HepG2 (cell line): ENCODE results near the gene TRIAP1. TPM values are rescaled to one million over a fixed set of nuclear protein-coding genes. Genes with fewer than 3 reads are reported as not detected.

Source experiments
- ETS1 ChIP-seq: sonication (generic); formaldehyde crosslinking; IDR thresholded peaks from 2 replicates; pipeline ENCODE4 v1.4.0; 2020; ENCODE audit warnings: missing genetic modification reagents
- FOXM1 ChIP-seq: sonication (generic); formaldehyde crosslinking; IDR thresholded peaks from 2 replicates; pipeline ENCODE4 v1.5.0; 2020; ENCODE audit warnings: missing genetic modification reagents
- KLF12 ChIP-seq: sonication (generic); formaldehyde crosslinking; IDR thresholded peaks from 2 replicates; pipeline ENCODE4 v1.4.0; 2020; ENCODE audit warnings: missing genetic modification reagents, borderline replicate concordance
- MBD4 ChIP-seq: IDR thresholded peaks from 2 replicates; pipeline ENCODE4 v1.6.1; 2012; ENCODE audit warnings: low read length, inconsistent platforms, borderline replicate concordance
- MED1 ChIP-seq: sonication (generic); formaldehyde crosslinking; IDR thresholded peaks from 2 replicates; pipeline ENCODE4 v1.4.0; 2020; ENCODE audit warnings: missing genetic modification reagents
- MTA1 ChIP-seq: sonication (generic); formaldehyde crosslinking; IDR thresholded peaks from 2 replicates; pipeline ENCODE4 v1.4.0; 2020; ENCODE audit warnings: missing genetic modification reagents, mild to moderate bottlenecking, borderline replicate concordance
- NKX3-1 ChIP-seq: sonication (generic); formaldehyde crosslinking; IDR thresholded peaks from 2 replicates; pipeline ENCODE4 v1.5.0; 2020; ENCODE audit warnings: missing genetic modification reagents
- PBX3 ChIP-seq: sonication (generic); formaldehyde crosslinking; IDR thresholded peaks from 2 replicates; pipeline ENCODE4 v1.8.1; 2023; ENCODE audit warnings: missing genetic modification reagents, inconsistent platforms, borderline replicate concordance
- TAF1 ChIP-seq: sonication (generic); formaldehyde crosslinking; IDR thresholded peaks from 2 replicates; pipeline ENCODE4 v1.4.0; 2020; ENCODE audit warnings: missing genetic modification reagents
- YEATS4 ChIP-seq: sonication (generic); formaldehyde crosslinking; IDR thresholded peaks from 2 replicates; pipeline ENCODE4 v1.4.0; 2020; ENCODE audit warnings: missing genetic modification reagents, borderline replicate concordance
- ZNF510 ChIP-seq: sonication (generic); formaldehyde crosslinking; IDR thresholded peaks from 2 replicates; pipeline ENCODE4 v1.4.0; 2020; ENCODE audit warnings: low read depth, mild to moderate bottlenecking, missing genetic modification reagents
- ZNF646 ChIP-seq: sonication (generic); formaldehyde crosslinking; IDR thresholded peaks from 2 replicates; pipeline ENCODE4 v1.9.0; 2021; ENCODE audit warnings: mild to moderate bottlenecking, missing genetic modification reagents
- ZNF713 ChIP-seq: sonication (generic); formaldehyde crosslinking; IDR thresholded peaks from 2 replicates; pipeline ENCODE4 v1.4.0; 2020; ENCODE audit warnings: mild to moderate bottlenecking, missing genetic modification reagents
- ZNF780A ChIP-seq: sonication (generic); formaldehyde crosslinking; IDR thresholded peaks from 2 replicates; pipeline ENCODE4 v1.8.0; 2022; ENCODE audit warnings: mild to moderate bottlenecking, missing genetic modification reagents, moderate library complexity
- ZNF879 ChIP-seq: sonication (generic); formaldehyde crosslinking; IDR thresholded peaks from 2 replicates; pipeline ENCODE4 v1.8.1; 2023; ENCODE audit warnings: missing genetic modification reagents
- polyA plus RNA-seq, 8 experiments: library from polyadenylated mRNA; depleted of rRNA in 3 of 8; stranded (reverse) in 7 of 8; unstranded in 1 of 8; fragments of >200 nt; fragmentation: Illumina TruSeq in 4 of 8; extraction: Trizol in 4 of 8; gene quantifications; 2 replicates each; pipeline versions ENCODE4 v1.2.1 to v1.2.3, GENCODE V29; 2011 to 2016; ENCODE audit warnings: low read depth in 4 of 8, missing spikeins in 1 of 8, mixed read lengths in 1 of 8; ENCODE audit not compliant: insufficient read depth in 1 of 8
- total RNA-seq, 5 experiments: library from RNA; depleted of rRNA; stranded (reverse); fragments of >200 nt; fragmentation: Illumina TruSeq; extraction: Trizol; gene quantifications; 2 replicates each; pipeline ENCODE4 v1.2.3, GENCODE V29; 2016; ENCODE audit warnings: low read depth in 1 of 5
- TF ChIP-seq, protein P1 (sequence below): IDR thresholded peaks from 2 replicates; pipeline ENCODE4 v1.6.1; 2016; ENCODE audit warnings: missing biosample characterization, missing genetic modification reagents, low read depth
- TF ChIP-seq, protein P2 (sequence below), 2 experiments: fragments of 450-650 bp in 1 of 2; sonication (generic) in 1 of 2; formaldehyde crosslinking; IDR thresholded peaks; 2 replicates each; pipeline versions ENCODE4 v1.5.0 to v1.8.0; 2020 to 2022; ENCODE audit warnings: mild to moderate bottlenecking in 1 of 2, missing genetic modification reagents in 1 of 2

The TRIAP1 gene
- total and polyA plus RNA-seq, 2 of the 13 experiments (the other 11 are each of a cell fraction or from before 2014, with no cell fraction given) = 55.0 to 117 TPM

DNA sequence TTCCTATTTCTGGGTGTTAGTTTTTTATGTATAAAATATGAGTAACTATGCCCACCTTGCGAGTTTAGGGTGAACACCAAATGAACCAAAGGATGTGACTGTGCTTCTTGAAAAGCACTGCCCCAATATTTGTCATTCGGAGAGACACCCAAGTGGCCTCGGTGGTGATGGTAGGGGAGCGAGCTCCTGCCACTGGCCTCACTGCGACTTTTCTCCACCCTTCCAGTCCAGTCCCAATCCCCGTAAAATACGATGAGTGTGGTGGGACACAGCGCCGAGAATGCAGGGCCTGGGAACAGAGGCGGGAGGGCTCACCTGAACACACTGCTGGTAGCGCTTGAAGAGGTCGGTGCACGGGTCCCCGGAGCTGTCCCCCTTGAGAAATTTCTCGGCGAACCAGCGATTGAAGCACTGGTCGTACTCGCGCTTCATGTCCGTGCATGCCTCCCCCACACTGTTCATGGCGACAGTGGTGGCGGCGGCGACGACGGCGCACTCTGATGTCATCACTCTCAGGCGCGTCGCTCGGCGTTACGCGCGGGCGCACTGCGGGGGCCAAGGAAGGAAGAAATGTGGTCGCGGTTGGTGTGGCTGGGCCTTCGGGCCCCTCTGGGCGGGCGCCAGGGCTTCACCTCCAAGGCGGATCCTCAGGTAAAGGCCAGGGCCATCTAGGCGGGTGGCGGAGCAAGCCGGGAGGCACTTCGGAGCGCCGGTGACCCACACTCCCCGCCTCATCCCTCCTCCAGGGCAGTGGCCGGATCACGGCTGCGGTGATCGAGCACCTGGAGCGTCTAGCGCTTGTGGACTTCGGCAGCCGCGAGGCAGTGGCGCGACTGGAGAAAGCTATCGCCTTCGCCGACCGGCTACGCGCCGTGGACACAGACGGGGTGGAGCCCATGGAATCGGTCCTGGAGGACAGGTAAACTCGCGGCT is at the start of gene TRIAP1, which contains the start of gene GATC (continued):
- TF ChIP-seq YEATS4 (CRISPR knock-in tag) (peak; percentile 99), PBX3 (CRISPR knock-in tag) (no peak), MED1 (CRISPR knock-in tag) (peak; percentile 87), MBD4 (no peak), ZNF646 (CRISPR knock-in tag) (no peak; the same call in 1 of the 2 replicates), NKX3-1 (CRISPR knock-in tag) (peak; percentile 73; the same call in 1 of the 2 replicates), TAF1 (peak; percentile 96), ZNF713 (CRISPR knock-in tag) (no peak), MTA1 (CRISPR knock-in tag) (peak; percentile 92; the same call in 1 of the 2 replicates), ETS1 (CRISPR knock-in tag) (no peak), ZNF780A (CRISPR knock-in tag) (peak; percentile 69; the same call in 1 of the 2 replicates), ZNF510 (CRISPR knock-in tag) (peak; percentile 86; the same call in 1 of the 2 replicates), FOXM1 (peak; percentile 58; the same call in 1 of the 2 replicates), ZNF879 (no peak), KLF12 (CRISPR knock-in tag) (0 out of 2 replicates have a peak, but pooled peaks have one; percentile 60)
- TF ChIP-seq, protein P1, sequence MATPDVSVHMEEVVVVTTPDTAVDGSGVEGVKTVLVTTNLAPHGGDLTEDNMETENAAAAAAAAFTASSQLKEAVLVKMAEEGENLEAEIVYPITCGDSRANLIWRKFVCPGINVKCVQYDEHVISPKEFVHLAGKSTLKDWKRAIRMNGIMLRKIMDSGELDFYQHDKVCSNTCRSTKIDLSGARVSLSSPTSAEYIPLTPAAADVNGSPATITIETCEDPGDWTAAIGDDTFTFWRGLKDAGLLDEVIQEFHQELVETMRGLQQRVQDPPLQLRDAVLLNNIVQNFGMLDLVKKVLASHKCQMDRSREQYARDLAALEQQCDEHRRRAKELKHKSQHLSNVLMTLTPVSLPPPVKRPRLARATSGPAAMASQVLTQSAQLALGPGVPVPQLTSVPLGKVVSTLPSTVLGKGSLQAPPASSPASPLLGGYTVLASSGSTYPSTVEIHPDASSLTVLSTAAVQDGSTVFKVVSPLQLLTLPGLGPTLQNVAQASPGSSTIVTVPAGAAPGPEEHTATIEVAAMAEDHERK = peak; percentile 87
- TF ChIP-seq, protein P2, sequence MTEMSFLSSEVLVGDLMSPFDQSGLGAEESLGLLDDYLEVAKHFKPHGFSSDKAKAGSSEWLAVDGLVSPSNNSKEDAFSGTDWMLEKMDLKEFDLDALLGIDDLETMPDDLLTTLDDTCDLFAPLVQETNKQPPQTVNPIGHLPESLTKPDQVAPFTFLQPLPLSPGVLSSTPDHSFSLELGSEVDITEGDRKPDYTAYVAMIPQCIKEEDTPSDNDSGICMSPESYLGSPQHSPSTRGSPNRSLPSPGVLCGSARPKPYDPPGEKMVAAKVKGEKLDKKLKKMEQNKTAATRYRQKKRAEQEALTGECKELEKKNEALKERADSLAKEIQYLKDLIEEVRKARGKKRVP (CRISPR knock-in tag; IDR thresholded peaks at IDR 0.05) = peak in 1 of 2 experiments; percentile 85; a peak in 2 of 4 replicates
